GM12801 (cell line): ENCODE results near the gene TMEM107.

Source experiments
- CTCF ChIP-seq: IDR thresholded peaks from one replicate; pipeline ENCODE4 v1.5.1; 2011; ENCODE audit warnings: control low read depth; ENCODE audit not compliant: insufficient read length; ENCODE audit errors: extremely low read depth

Gene TMEM107

GRCh38 chr17:8122924-8123694 is 53.1 kb downstream of the TMEM107 start:
- TF ChIP-seq CTCF: no peak
